ENCODE data around the gene RAB12.

DNA sequence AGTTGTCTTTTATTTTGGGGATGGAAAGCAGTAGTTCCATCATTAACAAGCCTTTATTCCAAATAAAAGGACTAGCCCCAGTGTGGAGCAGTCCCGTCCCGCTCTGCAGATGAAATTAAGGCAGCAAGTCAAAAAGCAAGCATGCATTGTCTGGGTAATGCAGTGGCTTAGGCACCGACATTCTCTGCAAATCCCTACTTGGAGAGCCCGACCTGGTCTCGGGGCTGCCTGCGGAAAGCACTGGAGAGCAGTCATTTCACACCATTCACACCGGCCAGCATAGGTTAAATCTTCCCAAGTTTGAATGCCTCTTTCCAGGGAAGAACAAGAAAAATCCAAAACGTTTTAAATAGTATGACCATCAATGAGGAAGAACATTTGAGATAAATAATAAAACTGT, 24.4 kb upstream of the RAB12 start:
- TF ChIP-seq, protein P1, sequence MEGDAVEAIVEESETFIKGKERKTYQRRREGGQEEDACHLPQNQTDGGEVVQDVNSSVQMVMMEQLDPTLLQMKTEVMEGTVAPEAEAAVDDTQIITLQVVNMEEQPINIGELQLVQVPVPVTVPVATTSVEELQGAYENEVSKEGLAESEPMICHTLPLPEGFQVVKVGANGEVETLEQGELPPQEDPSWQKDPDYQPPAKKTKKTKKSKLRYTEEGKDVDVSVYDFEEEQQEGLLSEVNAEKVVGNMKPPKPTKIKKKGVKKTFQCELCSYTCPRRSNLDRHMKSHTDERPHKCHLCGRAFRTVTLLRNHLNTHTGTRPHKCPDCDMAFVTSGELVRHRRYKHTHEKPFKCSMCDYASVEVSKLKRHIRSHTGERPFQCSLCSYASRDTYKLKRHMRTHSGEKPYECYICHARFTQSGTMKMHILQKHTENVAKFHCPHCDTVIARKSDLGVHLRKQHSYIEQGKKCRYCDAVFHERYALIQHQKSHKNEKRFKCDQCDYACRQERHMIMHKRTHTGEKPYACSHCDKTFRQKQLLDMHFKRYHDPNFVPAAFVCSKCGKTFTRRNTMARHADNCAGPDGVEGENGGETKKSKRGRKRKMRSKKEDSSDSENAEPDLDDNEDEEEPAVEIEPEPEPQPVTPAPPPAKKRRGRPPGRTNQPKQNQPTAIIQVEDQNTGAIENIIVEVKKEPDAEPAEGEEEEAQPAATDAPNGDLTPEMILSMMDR (IDR thresholded peaks at IDR 0.05; ENCODE audit: insufficient read depth, low read depth, low read length) = no peak
- no peak for TF ChIP-seq EZH2 (IDR thresholded peaks at IDR 0.05; ENCODE audit: insufficient read depth, low read length)

Data from astrocyte (in vitro differentiated cells and primary cell).